ENCODE results near the gene TRIP11.

Gene TRIP11

DNA sequence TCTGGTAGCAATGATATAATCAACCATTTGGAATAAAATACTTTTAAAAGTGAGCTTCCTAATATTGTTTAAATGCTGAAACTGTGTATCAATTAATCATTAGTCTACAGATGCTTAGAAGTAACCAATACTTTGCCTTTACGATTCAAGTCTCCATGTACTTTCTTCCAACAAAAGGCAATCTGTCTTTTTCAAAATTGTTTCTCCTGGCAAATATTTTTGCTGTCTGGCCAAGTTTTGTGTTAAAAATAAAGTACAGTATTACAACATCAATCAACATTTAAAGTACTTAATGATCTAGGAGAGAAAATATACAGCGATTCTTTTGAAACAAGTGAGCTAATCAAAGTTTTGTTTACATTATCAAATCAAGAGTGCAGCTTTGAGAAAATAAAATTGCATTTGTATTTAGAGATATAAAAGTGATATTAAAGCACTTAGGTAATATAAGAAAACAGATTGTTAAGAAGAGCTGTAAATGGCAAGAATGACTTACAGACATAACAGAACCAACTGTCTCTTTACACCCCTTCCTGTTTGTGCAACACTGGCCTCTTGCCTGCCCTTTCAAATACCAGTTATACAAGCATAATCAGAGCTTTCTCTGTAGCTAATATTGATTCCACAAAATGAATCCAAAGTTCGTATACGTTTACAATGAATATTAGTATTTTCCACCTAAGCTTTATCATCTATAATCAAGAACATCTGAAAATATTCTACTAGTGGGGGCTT is 54.2 kb downstream of the TRIP11 start:
- H3K27ac ChIP-seq (ENCODE audit: low read depth, low read length) = peak overlapping the region; percentile 50

DNA sequence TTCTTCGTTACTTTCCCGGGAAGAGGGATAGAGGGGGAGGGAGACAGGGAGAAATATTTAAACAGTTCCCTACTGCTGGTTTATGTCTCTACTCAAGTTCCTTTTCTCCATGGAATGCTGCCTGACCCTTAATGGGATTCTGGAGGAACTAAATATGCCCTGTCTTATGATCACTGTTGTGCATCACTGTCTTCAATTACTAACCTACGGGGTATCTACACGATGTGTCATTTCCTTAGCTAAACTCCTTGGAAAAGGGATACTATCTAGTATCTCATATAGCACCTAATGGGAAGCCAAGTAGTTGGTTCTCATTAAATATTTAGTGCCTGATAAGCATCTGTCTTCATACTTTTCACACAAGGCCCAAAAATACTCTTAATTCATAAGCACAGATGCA is 54.9 kb downstream of the TRIP11 start:
- H3K9ac ChIP-seq (ENCODE audit: low read length in 5 of 5) = no peak overlapping the region
- H3K4me1 ChIP-seq (ENCODE audit: control insufficient read depth in 5 of 5, insufficient read depth in 5 of 5, low read length in 5 of 5) = peaks cover 0 to 33% (median 15%) of the 10 kb centered on the region in 5 donors
- H3K9me3 ChIP-seq (ENCODE audit: control insufficient read depth in 5 of 5, low read length in 5 of 5) = no peaks in the 10 kb centered on the region
- no peak overlapping the region for H3K4me3 ChIP-seq (ENCODE audit: low read depth in 1 of 5, low read length in 5 of 5)
- H3K36me3 ChIP-seq (ENCODE audit: control insufficient read depth in 5 of 5, insufficient read depth in 5 of 5, low read length in 5 of 5) = peaks cover 14 to 34% (median 18%) of the 10 kb centered on the region in 5 donors
- no peaks in the 10 kb centered on the region for H3K27me3 ChIP-seq (ENCODE audit: control insufficient read depth in 5 of 5, insufficient read depth in 4 of 5, low read length in 5 of 5)
- H3K27ac ChIP-seq (ENCODE audit: low read depth, low read length) = peak overlapping the region; percentile 50

More for the DNA sequence above, 54.2 kb downstream of the TRIP11 start:
- Histone ChIP-seq H3K36me3 (ENCODE audit: control insufficient read depth in 5 of 5, insufficient read depth in 5 of 5, low read length in 5 of 5) (peaks cover 12 to 34% (median 19%) of the 10 kb centered on the region in 5 donors), H3K27me3 (ENCODE audit: control insufficient read depth in 5 of 5, insufficient read depth in 4 of 5, low read length in 5 of 5) (no peaks in the 10 kb centered on the region), H3K9me3 (ENCODE audit: control insufficient read depth in 5 of 5, low read length in 5 of 5) (no peaks in the 10 kb centered on the region), H3K4me1 (ENCODE audit: control insufficient read depth in 5 of 5, insufficient read depth in 5 of 5, low read length in 5 of 5) (peaks cover 0 to 33% (median 15%) of the 10 kb centered on the region in 5 donors), H3K9ac (ENCODE audit: low read length in 5 of 5) (peak overlapping the region in 1 of 5 donors; percentile 24), H3K4me3 (ENCODE audit: low read depth in 1 of 5, low read length in 5 of 5) (no peak overlapping the region)

GRCh38 chr14:91983588-91983987 is 56.3 kb downstream of the TRIP11 start:
- Histone ChIP-seq H3K9me3 (ENCODE audit: control insufficient read depth in 5 of 5, low read length in 5 of 5) (no peaks in the 10 kb centered on the region), H3K36me3 (ENCODE audit: control insufficient read depth in 5 of 5, insufficient read depth in 5 of 5, low read length in 5 of 5) (peaks cover 15 to 37% (median 18%) of the 10 kb centered on the region in 5 donors), H3K27ac (ENCODE audit: low read depth, low read length) (no peak overlapping the region), H3K4me1 (ENCODE audit: control insufficient read depth in 5 of 5, insufficient read depth in 5 of 5, low read length in 5 of 5) (peaks cover 0 to 20% (median 8%) of the 10 kb centered on the region in 5 donors), H3K4me3 (ENCODE audit: low read depth in 1 of 5, low read length in 5 of 5) (no peak overlapping the region), H3K9ac (ENCODE audit: low read length in 5 of 5) (no peak overlapping the region), H3K27me3 (ENCODE audit: control insufficient read depth in 5 of 5, insufficient read depth in 4 of 5, low read length in 5 of 5) (no peaks in the 10 kb centered on the region)

GRCh38 chr14:91980157-91980556 is 59.7 kb downstream of the TRIP11 start:
- Histone ChIP-seq H3K4me3 (ENCODE audit: low read depth in 1 of 5, low read length in 5 of 5) (no peak overlapping the region), H3K9ac (ENCODE audit: low read length in 5 of 5) (no peak overlapping the region), H3K27ac (ENCODE audit: low read depth, low read length) (no peak overlapping the region), H3K9me3 (ENCODE audit: control insufficient read depth in 5 of 5, low read length in 5 of 5) (no peaks in the 10 kb centered on the region), H3K4me1 (ENCODE audit: control insufficient read depth in 5 of 5, insufficient read depth in 5 of 5, low read length in 5 of 5) (peaks cover 0 to 6% (median 2%) of the 10 kb centered on the region in 5 donors), H3K27me3 (ENCODE audit: control insufficient read depth in 5 of 5, insufficient read depth in 4 of 5, low read length in 5 of 5) (no peaks in the 10 kb centered on the region), H3K36me3 (ENCODE audit: control insufficient read depth in 5 of 5, insufficient read depth in 5 of 5, low read length in 5 of 5) (peaks cover 4 to 22% (median 14%) of the 10 kb centered on the region in 5 donors)

- H3K4me3 ChIP-seq (ENCODE audit: low read depth in 1 of 5, low read length in 5 of 5) = no peak overlapping the region
These were observed 62.0 kb downstream of the TRIP11 start for GRCh38 chr14:91977884-91978283.

GRCh38 chr14:91975763-91976162 is 64.1 kb downstream of the TRIP11 start:
- no peak overlapping the region for H3K9ac ChIP-seq (ENCODE audit: low read length in 5 of 5)
- H3K27ac ChIP-seq (ENCODE audit: low read depth, low read length) = no peak overlapping the region
- no peaks in the 10 kb centered on the region for H3K4me1 ChIP-seq (ENCODE audit: control insufficient read depth in 5 of 5, insufficient read depth in 5 of 5, low read length in 5 of 5)
- peaks cover 25 to 39% (median 26%) of the 10 kb centered on the region in 5 donors for H3K36me3 ChIP-seq (ENCODE audit: control insufficient read depth in 5 of 5, insufficient read depth in 5 of 5, low read length in 5 of 5)
- no peaks in the 10 kb centered on the region for H3K27me3 ChIP-seq (ENCODE audit: control insufficient read depth in 5 of 5, insufficient read depth in 4 of 5, low read length in 5 of 5)
- no peak overlapping the region for H3K4me3 ChIP-seq (ENCODE audit: low read depth in 1 of 5, low read length in 5 of 5)
- no peaks in the 10 kb centered on the region for H3K9me3 ChIP-seq (ENCODE audit: control insufficient read depth in 5 of 5, low read length in 5 of 5)

More at GRCh38 chr14:91977884-91978283, 62.0 kb downstream of the TRIP11 start:
- no peak overlapping the region for H3K27ac ChIP-seq (ENCODE audit: low read depth, low read length)
- H3K9me3 ChIP-seq (ENCODE audit: control insufficient read depth in 5 of 5, low read length in 5 of 5) = no peaks in the 10 kb centered on the region
- no peaks in the 10 kb centered on the region for H3K4me1 ChIP-seq (ENCODE audit: control insufficient read depth in 5 of 5, insufficient read depth in 5 of 5, low read length in 5 of 5)
- H3K27me3 ChIP-seq (ENCODE audit: control insufficient read depth in 5 of 5, insufficient read depth in 4 of 5, low read length in 5 of 5) = no peaks in the 10 kb centered on the region
- no peak overlapping the region for H3K9ac ChIP-seq (ENCODE audit: low read length in 5 of 5)
- peaks cover 11 to 31% (median 21%) of the 10 kb centered on the region in 5 donors for H3K36me3 ChIP-seq (ENCODE audit: control insufficient read depth in 5 of 5, insufficient read depth in 5 of 5, low read length in 5 of 5)

GRCh38 chr14:91971188-91971778 is 68.6 kb downstream of the TRIP11 start:
- Histone ChIP-seq H3K4me1 (ENCODE audit: control insufficient read depth in 5 of 5, insufficient read depth in 5 of 5, low read length in 5 of 5) (no peaks in the 10 kb centered on the region), H3K9me3 (ENCODE audit: control insufficient read depth in 5 of 5, low read length in 5 of 5) (no peaks in the 10 kb centered on the region), H3K4me3 (ENCODE audit: low read depth in 1 of 5, low read length in 5 of 5) (no peak overlapping the region), H3K9ac (ENCODE audit: low read length in 5 of 5) (no peak overlapping the region), H3K36me3 (ENCODE audit: control insufficient read depth in 5 of 5, insufficient read depth in 5 of 5, low read length in 5 of 5) (peaks cover 43 to 55% (median 53%) of the 10 kb centered on the region in 5 donors), H3K27me3 (ENCODE audit: control insufficient read depth in 5 of 5, insufficient read depth in 4 of 5, low read length in 5 of 5) (no peaks in the 10 kb centered on the region), H3K27ac (ENCODE audit: low read depth, low read length) (no peak overlapping the region)

- Histone ChIP-seq H3K4me1 (ENCODE audit: control insufficient read depth in 5 of 5, insufficient read depth in 5 of 5, low read length in 5 of 5) (no peaks in the 10 kb centered on the region), H3K36me3 (ENCODE audit: control insufficient read depth in 5 of 5, insufficient read depth in 5 of 5, low read length in 5 of 5) (peaks cover 32 to 44% (median 38%) of the 10 kb centered on the region in 5 donors), H3K9me3 (ENCODE audit: control insufficient read depth in 5 of 5, low read length in 5 of 5) (no peaks in the 10 kb centered on the region), H3K4me3 (ENCODE audit: low read depth in 1 of 5, low read length in 5 of 5) (no peak overlapping the region), H3K27me3 (ENCODE audit: control insufficient read depth in 5 of 5, insufficient read depth in 4 of 5, low read length in 5 of 5) (no peaks in the 10 kb centered on the region), H3K27ac (ENCODE audit: low read depth, low read length) (no peak overlapping the region), H3K9ac (ENCODE audit: low read length in 5 of 5) (no peak overlapping the region)
These were observed 71.6 kb downstream of the TRIP11 start for GRCh38 chr14:91968280-91968679.

DNA sequence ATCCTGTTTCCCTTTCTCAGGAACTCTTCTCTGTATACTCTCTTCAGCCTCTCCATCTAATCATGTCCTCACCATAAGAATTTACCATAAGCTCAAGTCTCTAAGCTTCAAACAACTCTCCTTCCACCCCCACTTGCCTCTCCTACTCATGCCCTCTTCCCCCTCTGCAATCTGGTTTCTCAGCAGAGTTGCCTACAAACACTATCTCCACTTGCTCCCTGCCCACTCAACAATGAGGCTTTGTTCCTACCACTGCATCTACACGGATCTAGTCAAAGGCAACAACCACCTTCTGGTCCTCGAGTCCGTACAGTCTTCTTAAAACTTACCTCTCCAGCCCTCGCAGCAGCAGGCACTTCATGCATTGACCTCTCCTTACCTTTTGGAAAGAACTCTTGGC is 75.1 kb downstream of the TRIP11 start:
- no peak overlapping the region for H3K27ac ChIP-seq (ENCODE audit: low read depth, low read length)
- H3K27me3 ChIP-seq (ENCODE audit: control insufficient read depth in 5 of 5, insufficient read depth in 4 of 5, low read length in 5 of 5) = no peaks in the 10 kb centered on the region
- no peak overlapping the region for H3K4me3 ChIP-seq (ENCODE audit: low read depth in 1 of 5, low read length in 5 of 5)
- no peak overlapping the region for H3K9ac ChIP-seq (ENCODE audit: low read length in 5 of 5)
- H3K36me3 ChIP-seq (ENCODE audit: control insufficient read depth in 5 of 5, insufficient read depth in 5 of 5, low read length in 5 of 5) = peaks cover 15 to 22% (median 16%) of the 10 kb centered on the region in 5 donors
- no peaks in the 10 kb centered on the region for H3K9me3 ChIP-seq (ENCODE audit: control insufficient read depth in 5 of 5, low read length in 5 of 5)
- H3K4me1 ChIP-seq (ENCODE audit: control insufficient read depth in 5 of 5, insufficient read depth in 5 of 5, low read length in 5 of 5) = no peaks in the 10 kb centered on the region

GRCh38 chr14:91964011-91964410 is 75.8 kb downstream of the TRIP11 start:
- Histone ChIP-seq H3K27ac (ENCODE audit: low read depth, low read length) (no peak overlapping the region), H3K9ac (ENCODE audit: low read length in 5 of 5) (no peak overlapping the region), H3K4me1 (ENCODE audit: control insufficient read depth in 5 of 5, insufficient read depth in 5 of 5, low read length in 5 of 5) (no peaks in the 10 kb centered on the region), H3K4me3 (ENCODE audit: low read depth in 1 of 5, low read length in 5 of 5) (no peak overlapping the region), H3K9me3 (ENCODE audit: control insufficient read depth in 5 of 5, low read length in 5 of 5) (no peaks in the 10 kb centered on the region), H3K27me3 (ENCODE audit: control insufficient read depth in 5 of 5, insufficient read depth in 4 of 5, low read length in 5 of 5) (no peaks in the 10 kb centered on the region), H3K36me3 (ENCODE audit: control insufficient read depth in 5 of 5, insufficient read depth in 5 of 5, low read length in 5 of 5) (peaks cover 8 to 16% (median 9%) of the 10 kb centered on the region in 5 donors)

All from subcutaneous abdominal adipose tissue (tissue), 5 donors.